CD4-positive, CD25-positive, alpha-beta regulatory T cell (primary cell): Measurements from ENCODE around the gene WFDC1. TPM values are rescaled to one million over a fixed set of nuclear protein-coding genes. Genes with fewer than 3 reads are reported as not detected.
A peak's percentile ranks its signal among the peaks of the same experiment; 100 is the strongest.

Source experiments
- ATAC-seq, 2 donors: fragments of 150-1000 bp; cut with Tn5 transposase; one replicate each; pipeline ENCODE4 v1.10.0; 2021; ENCODE audit warnings: low read depth in 2 of 2, moderate number of reproducible peaks in 2 of 2, moderate library complexity in 1 of 2
- DNase-seq, 3 donors: peaks; one replicate each; pipeline versions ENCODE4 v3.0.0 to v3.0.0-alpha.2; 2012 to 2022; ENCODE audit warnings: mixed read lengths in 1 of 3
- H3K27ac ChIP-seq: one replicate; pipeline ENCODE4 v1.7.0; 2013; ENCODE audit warnings: mild to moderate bottlenecking, low read length; ENCODE audit not compliant: insufficient read depth, poor library complexity, severe bottlenecking
- H3K27me3 ChIP-seq: one replicate; pipeline ENCODE4 v1.7.0; 2013; ENCODE audit warnings: low read length; ENCODE audit not compliant: control insufficient read depth, insufficient read depth
- H3K36me3 ChIP-seq: one replicate; pipeline ENCODE4 v1.7.0; 2013; ENCODE audit warnings: mild to moderate bottlenecking, low read length, moderate library complexity; ENCODE audit not compliant: control insufficient read depth, insufficient read depth
- H3K4me1 ChIP-seq: 2 replicates; pipeline ENCODE4 v1.7.0; 2013; ENCODE audit warnings: mild to moderate bottlenecking, low read length; ENCODE audit not compliant: insufficient read depth, control insufficient read depth, poor library complexity, severe bottlenecking
- H3K4me3 ChIP-seq: one replicate; pipeline ENCODE4 v1.7.0; 2013; ENCODE audit warnings: low read depth, mild to moderate bottlenecking, low read length, moderate library complexity
- H3K9me3 ChIP-seq, 2 experiments: 1 replicate in 1 of 2; 2 replicates in 1 of 2; pipeline ENCODE4 v1.7.0; 2013; ENCODE audit warnings: low read length in 2 of 2, mild to moderate bottlenecking in 1 of 2, moderate library complexity in 1 of 2; ENCODE audit not compliant: control insufficient read depth in 2 of 2
- H3K27ac Mint-ChIP-seq, 3 donors: one replicate each; pipeline ENCODE4 v1.8.0; 2020 to 2022; ENCODE audit warnings: mild to moderate bottlenecking in 3 of 3, mixed read lengths in 3 of 3, moderate library complexity in 2 of 3
- H3K27me3 Mint-ChIP-seq: one replicate; pipeline ENCODE4 v1.8.0; 2022; ENCODE audit warnings: mild to moderate bottlenecking, mixed read lengths
- H3K36me3 Mint-ChIP-seq: one replicate; pipeline ENCODE4 v1.8.0; 2020; ENCODE audit warnings: mixed read lengths
- H3K4me1 Mint-ChIP-seq, 4 donors: one replicate each; pipeline ENCODE4 v1.8.0; 2020 to 2022; ENCODE audit warnings: mixed read lengths in 4 of 4, mild to moderate bottlenecking in 1 of 4
- H3K4me3 Mint-ChIP-seq, 4 donors: one replicate each; pipeline ENCODE4 v1.8.0; 2020 to 2022; ENCODE audit warnings: mild to moderate bottlenecking in 4 of 4, mixed read lengths in 4 of 4, moderate library complexity in 3 of 4
- H3K9me3 Mint-ChIP-seq, 7 donors: one replicate each; pipeline ENCODE4 v1.8.0; 2020 to 2022; ENCODE audit warnings: mixed read lengths in 7 of 7, mild to moderate bottlenecking in 3 of 7, moderate library complexity in 2 of 7
- polyA plus RNA-seq, 4 donors: library from polyadenylated mRNA; unstranded; fragments of 300-500 nt; fragmentation: Illumina TruSeq; gene quantifications; one replicate each; pipeline ENCODE4 v1.2.3, GENCODE V29; 2021
- total RNA-seq: library from RNA; stranded (reverse); gene quantifications from one replicate; pipeline ENCODE4 v1.2.3, GENCODE V29; 2022

WFDC1 gene
- total and polyA plus RNA-seq, 5 donors from 2014 or later: not detected

DNA sequence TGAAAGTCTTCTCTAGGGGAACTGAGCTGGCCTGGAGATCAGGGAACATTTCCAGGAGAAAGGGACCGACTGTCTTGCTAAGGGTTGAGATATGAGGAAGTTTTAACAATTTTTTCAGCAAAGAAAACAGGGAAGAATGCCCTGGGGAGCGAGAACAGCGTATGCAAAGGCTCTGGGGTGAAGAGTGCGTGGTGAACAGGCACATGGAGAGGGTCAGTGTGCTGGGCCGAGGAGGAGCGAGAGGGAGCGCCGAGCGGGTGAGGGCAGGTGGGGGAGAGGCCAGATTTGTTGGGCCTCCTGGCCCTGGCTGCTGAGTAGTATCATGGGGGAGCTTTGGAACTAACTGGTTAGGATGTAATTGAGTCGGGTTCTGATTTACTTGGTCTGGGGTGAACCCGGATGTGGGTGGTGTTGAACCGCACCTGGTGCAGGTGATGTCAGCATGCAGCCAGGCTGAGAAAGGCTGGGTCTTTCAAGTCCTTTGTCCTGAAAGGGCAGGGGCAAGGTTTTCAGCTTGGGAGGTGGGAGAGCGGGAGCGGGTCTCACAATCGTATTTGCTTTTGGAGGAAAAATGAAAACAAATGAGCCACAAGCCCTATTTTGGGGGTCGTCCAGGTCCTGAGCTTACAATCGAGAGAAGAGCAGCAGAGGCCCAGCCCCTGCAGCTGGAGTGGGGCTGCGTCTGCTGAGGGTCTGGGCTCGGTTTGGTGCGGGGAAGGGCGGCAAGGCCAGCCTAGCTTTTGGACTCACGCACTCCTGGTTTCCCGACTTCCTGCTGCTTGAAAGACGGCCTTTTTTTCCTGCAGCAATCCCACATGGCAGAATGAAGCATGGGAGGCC is 11.1 kb upstream of the WFDC1 start:
- Mint-ChIP-seq H3K27me3 (peaks cover 14% of the 10 kb centered on the region), H3K4me1 (no peaks in the 10 kb centered on the region), H3K36me3 (no peaks in the 10 kb centered on the region), H3K9me3 (no peaks in the 10 kb centered on the region), H3K27ac (peak overlapping the region in 1 of 3 donors; percentile 34), H3K4me3 (no peak overlapping the region)
- Histone ChIP-seq H3K27ac (no peak overlapping the region), H3K36me3 (no peaks in the 10 kb centered on the region), H3K4me1 (no peaks in the 10 kb centered on the region), H3K9me3 (no peaks in the 10 kb centered on the region), H3K4me3 (no peak overlapping the region), H3K27me3 (peaks cover under 1% of the 10 kb centered on the region)
- DNase-seq (no peak), ATAC-seq (no peak)

- H3K9me3 Mint-ChIP-seq: no peaks in the 10 kb centered on the region
- Histone ChIP-seq H3K27me3 (peaks cover 3% of the 10 kb centered on the region), H3K4me3 (no peak overlapping the region), H3K36me3 (no peaks in the 10 kb centered on the region), H3K9me3 (no peaks in the 10 kb centered on the region), H3K27ac (no peak overlapping the region), H3K4me1 (no peaks in the 10 kb centered on the region)
- no peaks in the 10 kb centered on the region for H3K4me1 Mint-ChIP-seq
- H3K27ac Mint-ChIP-seq: no peak overlapping the region
- ATAC-seq (no peak), DNase-seq (no peak)
- H3K4me3 Mint-ChIP-seq: no peak overlapping the region
- peaks cover 12% of the 10 kb centered on the region for H3K27me3 Mint-ChIP-seq
- no peaks in the 10 kb centered on the region for H3K36me3 Mint-ChIP-seq
Measured at GRCh38 chr16:84284154-84284722, 10.4 kb upstream of the WFDC1 start.

- Histone ChIP-seq H3K27ac (no peak overlapping the region), H3K27me3 (peaks cover 3% of the 10 kb centered on the region), H3K36me3 (no peaks in the 10 kb centered on the region), H3K4me3 (no peak overlapping the region), H3K9me3 (no peaks in the 10 kb centered on the region), H3K4me1 (no peaks in the 10 kb centered on the region)
- Mint-ChIP-seq H3K27ac (no peak overlapping the region), H3K9me3 (no peaks in the 10 kb centered on the region), H3K27me3 (peaks cover 20% of the 10 kb centered on the region), H3K36me3 (no peaks in the 10 kb centered on the region), H3K4me1 (peaks cover 0 to 3% (median 0%) of the 10 kb centered on the region in 4 donors), H3K4me3 (no peak overlapping the region)
- DNase-seq (no peak), ATAC-seq (no peak)
Measured at GRCh38 chr16:84286578-84287240, 8.0 kb upstream of the WFDC1 start.

DNA sequence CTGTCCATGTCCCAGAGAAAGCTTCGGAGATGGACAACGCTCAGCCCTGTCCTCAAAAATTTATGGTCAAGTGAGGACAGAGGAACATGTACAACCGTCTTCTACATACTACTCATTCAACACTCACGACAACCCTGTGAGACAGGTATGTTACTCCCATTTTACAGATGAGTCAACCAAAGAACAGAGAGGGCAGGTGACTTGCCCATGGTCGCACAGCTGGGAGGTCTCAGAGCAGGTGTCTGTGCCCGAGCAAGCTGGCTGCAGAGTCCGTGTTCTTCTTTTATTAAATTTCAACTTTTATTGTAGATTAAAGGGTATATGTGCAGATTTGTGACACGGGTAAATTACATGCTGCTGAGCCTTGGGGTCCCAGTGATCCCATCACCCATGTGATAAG is 5.8 kb upstream of the WFDC1 start:
- Mint-ChIP-seq H3K36me3 (no peaks in the 10 kb centered on the region), H3K4me1 (peaks cover 0 to 4% (median 0%) of the 10 kb centered on the region in 4 donors), H3K27me3 (peaks cover 28% of the 10 kb centered on the region), H3K27ac (no peak overlapping the region), H3K9me3 (no peaks in the 10 kb centered on the region), H3K4me3 (no peak overlapping the region)
- Histone ChIP-seq H3K4me3 (no peak overlapping the region), H3K9me3 (no peaks in the 10 kb centered on the region), H3K27me3 (peaks cover 3% of the 10 kb centered on the region), H3K27ac (no peak overlapping the region), H3K36me3 (no peaks in the 10 kb centered on the region), H3K4me1 (no peaks in the 10 kb centered on the region)
- no peak for ATAC-seq
- DNase-seq: no peak

GRCh38 chr16:84291226-84291625 is 3.5 kb upstream of the WFDC1 start:
- H3K36me3 ChIP-seq: no peaks in the 10 kb centered on the region
- ATAC-seq (no peak), DNase-seq (no peak)
- no peaks in the 10 kb centered on the region for H3K36me3 Mint-ChIP-seq
- no peak overlapping the region for H3K4me3 Mint-ChIP-seq
- H3K9me3 ChIP-seq: no peaks in the 10 kb centered on the region
- peaks cover 42% of the 10 kb centered on the region for H3K27me3 Mint-ChIP-seq
- peaks cover 0 to 10% (median 4%) of the 10 kb centered on the region in 4 donors for H3K4me1 Mint-ChIP-seq
- peaks cover 8% of the 10 kb centered on the region for H3K27me3 ChIP-seq
- H3K9me3 Mint-ChIP-seq: peaks cover 0 to 2% (median 0%) of the 10 kb centered on the region in 7 donors
- no peaks in the 10 kb centered on the region for H3K4me1 ChIP-seq
- H3K27ac Mint-ChIP-seq: no peak overlapping the region
- H3K27ac ChIP-seq: no peak overlapping the region
- H3K4me3 ChIP-seq: no peak overlapping the region

DNA sequence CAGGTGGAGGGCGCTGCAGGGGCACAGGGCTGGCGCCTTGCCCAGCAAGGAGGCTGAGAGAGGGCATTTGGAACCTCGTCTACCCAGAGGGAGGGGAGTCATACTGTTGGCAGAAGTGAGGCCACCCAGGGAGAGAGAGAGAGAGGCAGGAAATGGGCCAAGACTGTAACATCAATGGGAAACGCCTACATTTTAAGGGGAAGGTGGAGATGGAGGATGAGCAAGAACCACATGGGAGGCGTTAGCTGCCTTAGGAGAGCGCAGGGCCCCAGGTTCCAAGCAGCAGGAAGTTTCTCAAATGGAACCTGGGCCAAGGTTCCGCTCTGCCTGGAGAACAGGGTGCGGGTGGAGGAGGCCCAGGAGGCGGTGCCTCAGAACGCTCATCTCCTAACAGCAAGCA is 2.7 kb upstream of the WFDC1 start:
- Histone ChIP-seq H3K4me1 (no peaks in the 10 kb centered on the region), H3K27me3 (peaks cover 8% of the 10 kb centered on the region), H3K27ac (no peak overlapping the region), H3K4me3 (no peak overlapping the region), H3K9me3 (no peaks in the 10 kb centered on the region), H3K36me3 (no peaks in the 10 kb centered on the region)
- Mint-ChIP-seq H3K36me3 (no peaks in the 10 kb centered on the region), H3K4me1 (peaks cover 0 to 10% (median 4%) of the 10 kb centered on the region in 4 donors), H3K4me3 (no peak overlapping the region), H3K27ac (peak overlapping the region in 1 of 3 donors; percentile 27), H3K9me3 (peaks cover 0 to 2% (median 0%) of the 10 kb centered on the region in 7 donors), H3K27me3 (peaks cover 46% of the 10 kb centered on the region)
- no peak for DNase-seq
- no peak for ATAC-seq

- no peak for ATAC-seq
- no peaks in the 10 kb centered on the region for H3K36me3 Mint-ChIP-seq
- peaks cover 0 to 2% (median 0%) of the 10 kb centered on the region in 7 donors for H3K9me3 Mint-ChIP-seq
- peaks cover 0 to 10% (median 4%) of the 10 kb centered on the region in 4 donors for H3K4me1 Mint-ChIP-seq
- no peaks in the 10 kb centered on the region for H3K36me3 ChIP-seq
- no peak for DNase-seq
- no peaks in the 10 kb centered on the region for H3K9me3 ChIP-seq
- peaks cover 8% of the 10 kb centered on the region for H3K27me3 ChIP-seq
- no peak overlapping the region for H3K4me3 Mint-ChIP-seq
- H3K4me3 ChIP-seq: no peak overlapping the region
- peaks cover 47% of the 10 kb centered on the region for H3K27me3 Mint-ChIP-seq
- no peak overlapping the region for H3K27ac ChIP-seq
- no peak overlapping the region for H3K27ac Mint-ChIP-seq
- H3K4me1 ChIP-seq: no peaks in the 10 kb centered on the region
Measured at GRCh38 chr16:84293406-84293805, 1.3 kb upstream of the WFDC1 start.
